IMR-90 (cell line): ENCODE results near the gene ANKFN1. TPM values are rescaled to one million over a fixed set of nuclear protein-coding genes. Genes with fewer than 3 reads are reported as not detected.

ENCODE experiments used
- ATAC-seq: fragments of 200-7000 bp; cut with Tn5 transposase; 2 replicates; pipeline ENCODE4 v1.9.1; 2020; ENCODE audit warnings: low read depth, mild to moderate bottlenecking, moderate library complexity
- BruUV-seq: library from RNA; stranded (reverse); fragments of 400-500 nt; replicated peaks from 2 replicates; lab custom pipeline; 2021; lab: Mats Ljungman, UMichigan
- CTCF ChIA-PET: fragments of 300-600 bp; formaldehyde crosslinking; extraction: SDS; loops from one replicate; lab custom pipeline; 2021; ENCODE audit warnings: antibody characterized with exemption; lab: Yijun Ruan, JAX
- POLR2A ChIA-PET: fragments of 300-600 bp; sonication (Branson Sonifier 250); formaldehyde crosslinking; loops from one replicate; lab custom pipeline; 2022; ENCODE audit warnings: antibody characterized with exemption; ENCODE audit not compliant: unreplicated experiment; lab: Charles Lee
- DNase-seq: peaks from one replicate; pipeline ENCODE4 v3.0.0; 2013
- H2AFZ ChIP-seq: replicated peaks from 2 replicates; pipeline ENCODE3; 2013; ENCODE audit warnings: low read length, mild to moderate bottlenecking; ENCODE audit not compliant: poor library complexity
- H2AK5ac ChIP-seq: 2 replicates; pipeline ENCODE4 v1.6.1; 2013; ENCODE audit warnings: low read depth, low read length, inconsistent platforms
- H2AK9ac ChIP-seq: replicated peaks from 2 replicates; pipeline ENCODE3; 2013; ENCODE audit warnings: mild to moderate bottlenecking, low read depth, low read length, moderate library complexity; ENCODE audit not compliant: poor library complexity
- H2BK120ac ChIP-seq: 2 replicates; pipeline ENCODE4 v1.6.1; 2013; ENCODE audit warnings: low read depth, low read length, inconsistent platforms
- H2BK15ac ChIP-seq: 3 replicates; pipeline ENCODE4 v1.6.1; 2013; ENCODE audit warnings: low read depth, low read length, inconsistent platforms
- H2BK20ac ChIP-seq: 2 replicates; pipeline ENCODE4 v1.6.1; 2013; ENCODE audit warnings: low read depth, mild to moderate bottlenecking, inconsistent platforms, low read length, moderate library complexity
- H2BK5ac ChIP-seq: 2 replicates; pipeline ENCODE4 v1.6.1; 2013; ENCODE audit warnings: mild to moderate bottlenecking, low read depth, low read length, inconsistent platforms; ENCODE audit not compliant: poor library complexity, severe bottlenecking
- H3K14ac ChIP-seq: replicated peaks from 2 replicates; pipeline ENCODE4 v1.6.1; 2013; ENCODE audit warnings: low read depth, low read length, inconsistent platforms
- H3K18ac ChIP-seq: 2 replicates; pipeline ENCODE4 v1.6.1; 2013; ENCODE audit warnings: low read depth, low read length, control low read depth
- H3K23ac ChIP-seq: 2 replicates; pipeline ENCODE4 v1.6.1; 2013; ENCODE audit warnings: low read depth, low read length, inconsistent platforms
- H3K27ac ChIP-seq: 2 replicates; pipeline ENCODE4 v1.5.1; 2013; ENCODE audit warnings: mild to moderate bottlenecking, control low read depth, low read length; ENCODE audit not compliant: insufficient read depth
- H3K27me3 ChIP-seq: 2 replicates; pipeline ENCODE4 v1.6.1; 2013; ENCODE audit warnings: low read length; ENCODE audit not compliant: control insufficient read depth, insufficient read depth
- H3K36me3 ChIP-seq: 2 replicates; pipeline ENCODE4 v1.6.1; 2013; ENCODE audit warnings: low read length, mixed read lengths; ENCODE audit not compliant: control insufficient read depth, insufficient read depth
- H3K4ac ChIP-seq: 2 replicates; pipeline ENCODE4 v1.6.1; 2013; ENCODE audit warnings: low read depth, low read length, inconsistent platforms
- H3K4me1 ChIP-seq: 2 replicates; pipeline ENCODE4 v1.6.1; 2013; ENCODE audit warnings: low read length, mixed read lengths; ENCODE audit not compliant: control insufficient read depth, insufficient read depth
- H3K4me2 ChIP-seq: 2 replicates; pipeline ENCODE4 v1.6.1; 2013; ENCODE audit warnings: low read depth, mild to moderate bottlenecking, control low read depth, low read length, moderate library complexity
- H3K4me3 ChIP-seq: 2 replicates; pipeline ENCODE4 v1.5.1; 2013; ENCODE audit warnings: low read depth, mild to moderate bottlenecking, control low read depth, low read length, moderate library complexity; ENCODE audit not compliant: insufficient read depth
- H3K56ac ChIP-seq: 2 replicates; pipeline ENCODE4 v1.6.1; 2013; ENCODE audit warnings: low read length, inconsistent platforms; ENCODE audit not compliant: insufficient read depth; ENCODE audit errors: extremely low read depth
- H3K79me1 ChIP-seq, 2 experiments: 2 replicates each; pipeline ENCODE4 v1.6.1; 2013; ENCODE audit warnings: low read length in 2 of 2, inconsistent platforms in 1 of 2, low read depth in 1 of 2
- H3K9ac ChIP-seq: 2 replicates; pipeline ENCODE4 v1.6.1; 2013; ENCODE audit warnings: low read depth, low read length, control low read depth
- H3K9me1 ChIP-seq: 2 replicates; pipeline ENCODE4 v1.6.1; 2013; ENCODE audit warnings: low read length, inconsistent platforms; ENCODE audit not compliant: insufficient read depth
- H3K9me3 ChIP-seq: 2 replicates; pipeline ENCODE4 v1.6.1; 2013; ENCODE audit warnings: low read length; ENCODE audit not compliant: control insufficient read depth, insufficient read depth
- H4K20me1 ChIP-seq: 2 replicates; pipeline ENCODE4 v1.6.1; 2013; ENCODE audit warnings: low read length, inconsistent platforms; ENCODE audit not compliant: insufficient read depth
- H4K5ac ChIP-seq: 2 replicates; pipeline ENCODE4 v1.6.1; 2013; ENCODE audit warnings: mild to moderate bottlenecking, low read depth, low read length, control low read depth
- H4K8ac ChIP-seq, 2 experiments: 2 replicates each; pipeline ENCODE4 v1.6.1; 2013; ENCODE audit warnings: low read depth in 2 of 2, low read length in 2 of 2, control low read depth in 1 of 2, inconsistent platforms in 1 of 2
- H4K91ac ChIP-seq: 2 replicates; pipeline ENCODE4 v1.6.1; 2013; ENCODE audit warnings: low read depth, low read length, inconsistent platforms; ENCODE audit not compliant: insufficient read depth
- CEBPB ChIP-seq: IDR thresholded peaks from 2 replicates; pipeline ENCODE4 v1.6.1; 2012; ENCODE audit warnings: low read depth, low read length, improper control_type of control experiment
- CHD1 ChIP-seq: IDR thresholded peaks from 2 replicates; pipeline ENCODE4 v1.6.1; 2012; ENCODE audit warnings: low read depth, low read length, improper control_type of control experiment
- MAFK ChIP-seq: IDR thresholded peaks from 2 replicates; pipeline ENCODE4 v1.6.1; 2012; ENCODE audit warnings: low read depth, low read length, improper control_type of control experiment
- NFE2L2 ChIP-seq: fragments of 150-350 bp; IDR thresholded peaks from 2 replicates; pipeline ENCODE4 v1.6.1; 2016; ENCODE audit warnings: low read depth, mild to moderate bottlenecking, low read length
- POLR2A ChIP-seq: IDR thresholded peaks from 2 replicates; pipeline ENCODE4 v1.6.1; 2012; ENCODE audit warnings: mild to moderate bottlenecking, low read depth, low read length
- RAD21 ChIP-seq: IDR thresholded peaks from 2 replicates; pipeline ENCODE4 v1.6.1; 2012; ENCODE audit warnings: low read length, improper control_type of control experiment
- RCOR1 ChIP-seq: IDR thresholded peaks from 2 replicates; pipeline ENCODE4 v1.6.1; 2012; ENCODE audit warnings: mild to moderate bottlenecking, low read length, improper control_type of control experiment; ENCODE audit not compliant: insufficient replicate concordance
- RFX5 ChIP-seq: IDR thresholded peaks from 2 replicates; pipeline ENCODE4 v1.8.0; 2012; ENCODE audit warnings: low read depth, mild to moderate bottlenecking, low read length, moderate library complexity
- WGBS, 2 experiments: methylation state at CpG; one replicate each; pipeline versions ENCODE4 v1.1.5 to v1.1.7; 2013; ENCODE audit warnings: missing lambda C conversion rate in 2 of 2; ENCODE audit not compliant: insufficient read length in 1 of 2; ENCODE audit errors: extremely low coverage in 2 of 2; 5-methylcytosine and 5-hydroxymethylcytosine counted together
- dilution Hi-C: fragments of 300-500 bp; cut with HindIII; formaldehyde crosslinking; loops from one replicate; pipeline ENCODE4 v1.14.3; 2018; ENCODE audit warnings: low sequenced_read_pairs; ENCODE audit not compliant: unreplicated experiment
- in situ Hi-C: fragments of 300-500 bp; cut with MboI; formaldehyde crosslinking; loops from 3 replicates; pipeline ENCODE4 v1.14.3; 2019; ENCODE audit warnings: low sequenced_read_pairs, inconsistent platforms, mixed read lengths
- intact Hi-C: fragments of 100-400 bp; cut with micrococcal nuclease; formaldehyde crosslinking; loops from 2 replicates; pipeline ENCODE4 v1.10.0; 2022
- polyA plus RNA-seq, 3 experiments: library from polyadenylated mRNA; depleted of rRNA; stranded (reverse); fragments of >200 nt; gene quantifications; 2 replicates each; pipeline ENCODE4 v1.2.3, GENCODE V29; 2012; ENCODE audit warnings: low replicate concordance in 1 of 3
- total RNA-seq: library from RNA; depleted of rRNA; stranded (reverse); fragments of >200 nt; gene quantifications from 2 replicates; pipeline ENCODE4 v1.2.3, GENCODE V29; 2012
- TF ChIP-seq, protein P1 (sequence below): conservative IDR thresholded peaks from 2 replicates; pipeline ENCODE4 v1.5.1; 2012; ENCODE audit warnings: mild to moderate bottlenecking, low read depth, low read length, improper control_type of control experiment
- TF ChIP-seq, protein P2 (sequence below): fragments of 150-350 bp; IDR thresholded peaks from 2 replicates; pipeline ENCODE4 v1.6.1; 2016; ENCODE audit warnings: low read depth, mild to moderate bottlenecking, low read length, moderate library complexity, borderline replicate concordance

Gene ANKFN1
- total and polyA plus RNA-seq, 2 of the 4 experiments (the other 2 are of a cell fraction) = not detected

DNA sequence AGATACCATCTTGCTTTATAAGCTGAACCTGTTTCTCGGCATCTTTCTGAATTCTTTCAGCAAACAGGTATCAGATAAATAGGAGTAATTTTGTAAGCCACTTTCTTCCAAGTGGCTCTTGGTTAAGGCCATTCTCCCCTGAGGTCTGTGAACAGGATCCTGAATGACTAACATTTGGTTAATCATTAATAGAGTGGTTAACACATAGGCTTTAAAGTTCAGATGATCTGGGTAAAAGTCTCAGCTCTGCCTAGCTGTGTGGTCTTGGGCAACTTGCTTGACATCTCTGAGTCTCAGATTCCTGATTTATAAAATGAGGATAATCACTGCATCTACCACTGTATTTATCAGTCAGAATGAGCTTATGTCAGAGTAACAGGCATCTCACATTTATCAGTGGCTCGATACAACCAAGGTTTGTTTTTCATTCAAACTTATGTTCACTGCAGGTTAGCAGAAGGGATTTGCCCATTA is 44.4 kb upstream of the ANKFN1 start (continued):
- TF ChIP-seq, protein P1, sequence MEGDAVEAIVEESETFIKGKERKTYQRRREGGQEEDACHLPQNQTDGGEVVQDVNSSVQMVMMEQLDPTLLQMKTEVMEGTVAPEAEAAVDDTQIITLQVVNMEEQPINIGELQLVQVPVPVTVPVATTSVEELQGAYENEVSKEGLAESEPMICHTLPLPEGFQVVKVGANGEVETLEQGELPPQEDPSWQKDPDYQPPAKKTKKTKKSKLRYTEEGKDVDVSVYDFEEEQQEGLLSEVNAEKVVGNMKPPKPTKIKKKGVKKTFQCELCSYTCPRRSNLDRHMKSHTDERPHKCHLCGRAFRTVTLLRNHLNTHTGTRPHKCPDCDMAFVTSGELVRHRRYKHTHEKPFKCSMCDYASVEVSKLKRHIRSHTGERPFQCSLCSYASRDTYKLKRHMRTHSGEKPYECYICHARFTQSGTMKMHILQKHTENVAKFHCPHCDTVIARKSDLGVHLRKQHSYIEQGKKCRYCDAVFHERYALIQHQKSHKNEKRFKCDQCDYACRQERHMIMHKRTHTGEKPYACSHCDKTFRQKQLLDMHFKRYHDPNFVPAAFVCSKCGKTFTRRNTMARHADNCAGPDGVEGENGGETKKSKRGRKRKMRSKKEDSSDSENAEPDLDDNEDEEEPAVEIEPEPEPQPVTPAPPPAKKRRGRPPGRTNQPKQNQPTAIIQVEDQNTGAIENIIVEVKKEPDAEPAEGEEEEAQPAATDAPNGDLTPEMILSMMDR = no peak
- no peak for TF ChIP-seq RAD21
- no peak for TF ChIP-seq RFX5
- no peak for TF ChIP-seq MAFK

DNA sequence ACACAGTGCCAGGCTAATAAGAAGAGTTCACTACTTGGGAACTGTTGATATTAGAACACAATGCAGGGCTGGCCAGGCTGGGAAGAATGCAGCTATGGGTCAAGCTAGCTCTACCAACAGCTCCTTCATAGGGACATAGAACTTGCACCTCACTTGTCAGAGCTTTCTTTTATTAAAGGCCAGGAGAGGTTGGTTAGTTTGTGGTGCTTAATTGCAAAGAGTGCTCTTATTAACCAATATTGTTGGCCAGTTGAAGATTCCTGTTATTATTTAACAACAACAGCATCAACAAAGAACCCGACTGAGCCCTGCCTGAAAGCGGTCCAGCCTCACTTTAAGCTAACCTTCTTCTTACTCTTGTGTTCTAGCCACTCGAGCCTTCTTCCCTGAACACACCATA is 43.4 kb upstream of the ANKFN1 start:
- intact Hi-C loops (no loop called here), in situ Hi-C loops (no loop called here), dilution Hi-C loops (no loop called here)
- no peaks in the 10 kb centered on the region for H3K4me1 ChIP-seq
- no peaks in the 10 kb centered on the region for H3K9me1 ChIP-seq
- no peak overlapping the region for H2AK5ac ChIP-seq
- no TSS peak for BruUV-seq
- no peak overlapping the region for H2AK9ac ChIP-seq
- H3K9ac ChIP-seq = no peak overlapping the region
- no peak overlapping the region for H2BK5ac ChIP-seq
- H3K9me3 ChIP-seq = no peaks in the 10 kb centered on the region
- no peaks in the 10 kb centered on the region for H4K20me1 ChIP-seq
- DNase-seq (no peak), ATAC-seq (no peak)
- H3K4ac ChIP-seq = no peak overlapping the region
- H3K36me3 ChIP-seq = no peaks in the 10 kb centered on the region
- TF ChIP-seq RAD21 = no peak
- TF ChIP-seq NFE2L2 = no peak
- TF ChIP-seq RCOR1 = no peak
- TF ChIP-seq, protein P2, sequence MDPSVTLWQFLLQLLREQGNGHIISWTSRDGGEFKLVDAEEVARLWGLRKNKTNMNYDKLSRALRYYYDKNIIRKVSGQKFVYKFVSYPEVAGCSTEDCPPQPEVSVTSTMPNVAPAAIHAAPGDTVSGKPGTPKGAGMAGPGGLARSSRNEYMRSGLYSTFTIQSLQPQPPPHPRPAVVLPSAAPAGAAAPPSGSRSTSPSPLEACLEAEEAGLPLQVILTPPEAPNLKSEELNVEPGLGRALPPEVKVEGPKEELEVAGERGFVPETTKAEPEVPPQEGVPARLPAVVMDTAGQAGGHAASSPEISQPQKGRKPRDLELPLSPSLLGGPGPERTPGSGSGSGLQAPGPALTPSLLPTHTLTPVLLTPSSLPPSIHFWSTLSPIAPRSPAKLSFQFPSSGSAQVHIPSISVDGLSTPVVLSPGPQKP = no peak
- TF ChIP-seq POLR2A = no peak
- TF ChIP-seq CHD1 = no peak
- no peak for TF ChIP-seq CEBPB
- 76% methylated on average over 3 of the region's 3 CpGs; no CpG with 5 or more reads in 1 of the 2 experiments for WGBS, 2 experiments
- H4K8ac ChIP-seq = no peak overlapping the region
- H3K79me1 ChIP-seq = no peaks in the 10 kb centered on the region
- no peak overlapping the region for H3K23ac ChIP-seq
- H3K18ac ChIP-seq = no peak overlapping the region
- H3K4me2 ChIP-seq = no peak overlapping the region
- POLR2A ChIA-PET = no interaction called here
- no peak overlapping the region for H2BK120ac ChIP-seq
- CTCF ChIA-PET = interaction anchor here (0.6 to 1.4 kb wide), 2 partner anchors 12 to 222 kb away, joined by 4 to 7 read pairs; no protein-coding TSS in a partner anchor
- H2BK15ac ChIP-seq = no peak overlapping the region
- H3K27ac ChIP-seq = no peak overlapping the region
- H2BK20ac ChIP-seq = no peak overlapping the region
- no peak overlapping the region for H3K14ac ChIP-seq
- H3K56ac ChIP-seq = no peak overlapping the region
- H3K4me3 ChIP-seq = no peak overlapping the region
- H4K91ac ChIP-seq = no peak overlapping the region
- H2AFZ ChIP-seq = no peak overlapping the region
- no peak overlapping the region for H4K5ac ChIP-seq
- peaks cover 3% of the 10 kb centered on the region for H3K27me3 ChIP-seq
